ENCODE measurements around the gene FAM50A. TPM values are rescaled to one million over a fixed set of nuclear protein-coding genes. Genes with fewer than 3 reads are reported as not detected.

FAM50A gene
- total RNA-seq, 1 experiment from 2014 or later = 82.1 TPM

DNA sequence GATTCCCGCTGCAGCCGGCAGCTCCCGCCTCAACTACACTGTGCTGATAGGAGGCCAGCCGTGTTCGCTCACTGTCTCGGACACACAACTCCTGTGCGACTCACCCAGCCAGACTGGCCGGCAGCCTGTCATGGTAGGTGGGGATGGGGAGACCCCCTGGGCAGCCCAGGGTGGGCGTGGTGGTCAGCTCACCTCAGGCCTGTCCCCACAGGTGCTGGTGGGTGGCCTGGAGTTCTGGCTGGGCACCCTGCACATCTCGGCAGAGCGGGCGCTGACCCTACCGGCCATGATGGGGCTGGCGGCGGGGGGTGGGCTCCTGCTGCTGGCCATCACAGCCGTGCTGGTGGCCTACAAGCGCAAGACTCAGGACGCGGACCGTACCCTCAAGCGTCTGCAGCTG, 23.6 kb downstream of the FAM50A start:
- DNase-seq = no peak
- no peaks in the 10 kb centered on the region for H3K36me3 ChIP-seq (ENCODE audit: low read depth)

DNA sequence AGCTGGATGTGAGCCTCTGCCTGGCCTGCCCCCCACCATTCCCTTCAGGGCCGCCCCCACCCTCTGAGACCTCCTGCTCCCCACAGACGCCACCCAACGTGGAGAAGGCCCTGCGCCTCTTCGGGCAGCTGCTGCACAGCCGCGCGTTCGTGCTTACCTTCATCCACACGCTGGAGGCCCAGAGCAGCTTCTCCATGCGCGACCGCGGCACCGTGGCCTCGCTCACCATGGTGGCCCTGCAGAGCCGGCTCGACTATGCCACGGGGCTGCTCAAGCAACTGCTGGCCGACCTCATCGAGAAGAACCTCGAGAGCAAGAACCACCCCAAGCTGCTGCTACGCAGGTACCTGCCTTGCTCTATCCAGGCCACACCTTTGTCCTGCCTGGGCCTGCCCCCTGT, 24.3 kb downstream of the FAM50A start:
- H3F3A ChIP-seq (ENCODE audit: insufficient read depth, low read depth) = no peaks in the 10 kb centered on the region
- no peaks in the 10 kb centered on the region for H3K4me1 ChIP-seq (replicated peaks; ENCODE audit: insufficient read depth)
- CTCF ChIA-PET = no interaction called here
- no peaks in the 10 kb centered on the region for H3K36me3 ChIP-seq (ENCODE audit: low read depth)
- intact Hi-C loops (cut with micrococcal nuclease; ENCODE audit: unreplicated experiment) = no loop called here
- no peaks in the 10 kb centered on the region for H3K79me2 ChIP-seq (ENCODE audit: low read depth)
- H3K27ac ChIP-seq = no peak overlapping the region
- H4K20me1 ChIP-seq (ENCODE audit: insufficient read depth) = no peaks in the 10 kb centered on the region
- TF ChIP-seq EZH2 (IDR thresholded peaks at IDR 0.05; ENCODE audit: low read depth) = no peak
- TF ChIP-seq, protein P1, sequence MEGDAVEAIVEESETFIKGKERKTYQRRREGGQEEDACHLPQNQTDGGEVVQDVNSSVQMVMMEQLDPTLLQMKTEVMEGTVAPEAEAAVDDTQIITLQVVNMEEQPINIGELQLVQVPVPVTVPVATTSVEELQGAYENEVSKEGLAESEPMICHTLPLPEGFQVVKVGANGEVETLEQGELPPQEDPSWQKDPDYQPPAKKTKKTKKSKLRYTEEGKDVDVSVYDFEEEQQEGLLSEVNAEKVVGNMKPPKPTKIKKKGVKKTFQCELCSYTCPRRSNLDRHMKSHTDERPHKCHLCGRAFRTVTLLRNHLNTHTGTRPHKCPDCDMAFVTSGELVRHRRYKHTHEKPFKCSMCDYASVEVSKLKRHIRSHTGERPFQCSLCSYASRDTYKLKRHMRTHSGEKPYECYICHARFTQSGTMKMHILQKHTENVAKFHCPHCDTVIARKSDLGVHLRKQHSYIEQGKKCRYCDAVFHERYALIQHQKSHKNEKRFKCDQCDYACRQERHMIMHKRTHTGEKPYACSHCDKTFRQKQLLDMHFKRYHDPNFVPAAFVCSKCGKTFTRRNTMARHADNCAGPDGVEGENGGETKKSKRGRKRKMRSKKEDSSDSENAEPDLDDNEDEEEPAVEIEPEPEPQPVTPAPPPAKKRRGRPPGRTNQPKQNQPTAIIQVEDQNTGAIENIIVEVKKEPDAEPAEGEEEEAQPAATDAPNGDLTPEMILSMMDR (conservative IDR thresholded peaks at IDR 0.05) = no peak
- BruUV-seq (replicated peaks) = no TSS peak
- no peaks in the 10 kb centered on the region for H3K9me3 ChIP-seq (ENCODE audit: insufficient read depth, low read depth)
- no peak overlapping the region for H3K4me3 ChIP-seq
- DNase-seq = no peak
- no peaks in the 10 kb centered on the region for H3K27me3 ChIP-seq (ENCODE audit: insufficient read depth, low read depth)
- POLR2A ChIA-PET (ENCODE audit: unreplicated experiment) = interaction anchor here (0.9 kb wide), 1 partner anchor 48 kb away, joined by 3 read pairs; no protein-coding TSS in a partner anchor
- H3K4me2 ChIP-seq = no peak overlapping the region
- H3K9me2 ChIP-seq (ENCODE audit: insufficient read depth) = no peaks in the 10 kb centered on the region
- no peak overlapping the region for H2AFZ ChIP-seq

More for the DNA sequence above, 23.6 kb downstream of the FAM50A start:
- H2AFZ ChIP-seq = no peak overlapping the region
- intact Hi-C loops (cut with micrococcal nuclease; ENCODE audit: unreplicated experiment) = no loop called here
- H3K27me3 ChIP-seq (ENCODE audit: insufficient read depth, low read depth) = no peaks in the 10 kb centered on the region
- H3K27ac ChIP-seq = no peak overlapping the region
- no peaks in the 10 kb centered on the region for H3K79me2 ChIP-seq (ENCODE audit: low read depth)
- H3K4me1 ChIP-seq (replicated peaks; ENCODE audit: insufficient read depth) = no peaks in the 10 kb centered on the region
- TF ChIP-seq, protein P1 (conservative IDR thresholded peaks at IDR 0.05) = no peak
- TF ChIP-seq EZH2 (IDR thresholded peaks at IDR 0.05; ENCODE audit: low read depth) = no peak
- ChIA-PET CTCF (no interaction called here), POLR2A (ENCODE audit: unreplicated experiment) (no interaction called here)
- H3F3A ChIP-seq (ENCODE audit: insufficient read depth, low read depth) = no peaks in the 10 kb centered on the region
- no peaks in the 10 kb centered on the region for H4K20me1 ChIP-seq (ENCODE audit: insufficient read depth)
- BruUV-seq (replicated peaks) = no TSS peak
- no peaks in the 10 kb centered on the region for H3K9me3 ChIP-seq (ENCODE audit: insufficient read depth, low read depth)
- H3K4me2 ChIP-seq = no peak overlapping the region
- no peak overlapping the region for H3K4me3 ChIP-seq
- no peaks in the 10 kb centered on the region for H3K9me2 ChIP-seq (ENCODE audit: insufficient read depth)

DNA sequence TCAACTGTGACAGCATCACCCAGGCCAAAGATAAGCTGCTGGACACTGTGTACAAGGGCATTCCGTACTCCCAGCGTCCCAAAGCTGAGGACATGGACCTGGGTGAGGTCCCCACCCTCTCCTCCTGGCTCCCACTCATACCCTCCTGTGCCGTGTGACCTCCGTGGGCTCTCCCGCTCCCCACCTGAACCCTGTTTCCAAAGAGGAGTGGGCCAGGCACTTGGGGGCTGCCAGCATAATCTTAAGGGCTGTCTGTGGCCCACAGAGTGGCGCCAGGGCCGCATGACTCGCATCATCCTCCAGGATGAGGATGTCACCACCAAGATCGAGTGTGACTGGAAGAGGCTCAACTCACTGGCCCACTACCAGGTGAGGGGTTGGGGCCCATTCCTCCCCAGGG, 25.2 kb downstream of the FAM50A start:
- H3K36me3 ChIP-seq (ENCODE audit: low read depth) = no peaks in the 10 kb centered on the region
- no peak overlapping the region for H2AFZ ChIP-seq
- no peak overlapping the region for H3K4me2 ChIP-seq
- no peaks in the 10 kb centered on the region for H4K20me1 ChIP-seq (ENCODE audit: insufficient read depth)
- H3K27me3 ChIP-seq (ENCODE audit: insufficient read depth, low read depth) = no peaks in the 10 kb centered on the region
- H3K4me1 ChIP-seq (replicated peaks; ENCODE audit: insufficient read depth) = no peaks in the 10 kb centered on the region
- H3K9me3 ChIP-seq (ENCODE audit: insufficient read depth, low read depth) = no peaks in the 10 kb centered on the region
- H3K27ac ChIP-seq = no peak overlapping the region
- H3K4me3 ChIP-seq = no peak overlapping the region
- no TSS peak for BruUV-seq (replicated peaks)
- no peak for DNase-seq
- ChIA-PET CTCF (no interaction called here), POLR2A (ENCODE audit: unreplicated experiment) (no interaction called here)
- H3K9me2 ChIP-seq (ENCODE audit: insufficient read depth) = no peaks in the 10 kb centered on the region
- no peaks in the 10 kb centered on the region for H3F3A ChIP-seq (ENCODE audit: insufficient read depth, low read depth)
- intact Hi-C loops (cut with micrococcal nuclease; ENCODE audit: unreplicated experiment) = no loop called here
- no peaks in the 10 kb centered on the region for H3K79me2 ChIP-seq (ENCODE audit: low read depth)
- TF ChIP-seq, protein P1 (conservative IDR thresholded peaks at IDR 0.05) = no peak
- no peak for TF ChIP-seq EZH2 (IDR thresholded peaks at IDR 0.05; ENCODE audit: low read depth)
